HepG2 (cell line): ENCODE results near the gene ZNF683. TPM values are rescaled to one million over a fixed set of nuclear protein-coding genes. Genes with fewer than 3 reads are reported as not detected.

Experiments
- AHDC1 ChIP-seq: sonication (generic); formaldehyde crosslinking; IDR thresholded peaks from 2 replicates; pipeline ENCODE4 v1.5.1; 2020; ENCODE audit warnings: mild to moderate bottlenecking, missing genetic modification reagents, borderline replicate concordance
- BRF2 ChIP-seq: sonication (generic); formaldehyde crosslinking; IDR thresholded peaks from 2 replicates; pipeline ENCODE4 v1.8.1; 2022; ENCODE audit warnings: mild to moderate bottlenecking, missing genetic modification reagents
- CENPX ChIP-seq: sonication (generic); formaldehyde crosslinking; IDR thresholded peaks from 2 replicates; pipeline ENCODE4 v1.9.0; 2021; ENCODE audit warnings: mild to moderate bottlenecking, missing genetic modification reagents, moderate library complexity
- MIER2 ChIP-seq: IDR thresholded peaks from 2 replicates; pipeline ENCODE4 v1.6.1; 2016; ENCODE audit warnings: missing biosample characterization, missing genetic modification reagents
- MYC ChIP-seq: sonication (generic); formaldehyde crosslinking; IDR thresholded peaks from 2 replicates; pipeline ENCODE4 v1.9.0; 2021; ENCODE audit warnings: missing genetic modification reagents, borderline replicate concordance
- RBM39 ChIP-seq: fragments of 200-400 bp; formaldehyde crosslinking; IDR thresholded peaks from one replicate; pipeline ENCODE4 v1.6.1; 2018; ENCODE audit warnings: antibody characterized with exemption, mild to moderate bottlenecking, low read depth, low read length; ENCODE audit not compliant: poor library complexity, severe bottlenecking
- SOX5 ChIP-seq: IDR thresholded peaks from 2 replicates; pipeline ENCODE4 v1.6.1; 2016; ENCODE audit warnings: borderline replicate concordance
- TBX2 ChIP-seq: sonication (generic); formaldehyde crosslinking; IDR thresholded peaks from 2 replicates; pipeline ENCODE4 v1.5.0; 2020; ENCODE audit warnings: missing genetic modification reagents, mild to moderate bottlenecking, borderline replicate concordance
- ZBTB3 ChIP-seq: sonication (generic); formaldehyde crosslinking; IDR thresholded peaks from 2 replicates; pipeline ENCODE4 v1.4.0; 2020; ENCODE audit warnings: low read depth, mild to moderate bottlenecking, moderate library complexity, missing genetic modification reagents, borderline replicate concordance
- ZBTB44 ChIP-seq: sonication (generic); formaldehyde crosslinking; IDR thresholded peaks from 2 replicates; pipeline ENCODE4 v1.4.0; 2020; ENCODE audit warnings: missing genetic modification reagents
- ZFYVE20 ChIP-seq: sonication (generic); formaldehyde crosslinking; IDR thresholded peaks from 2 replicates; pipeline ENCODE4 v1.8.0; 2023; ENCODE audit warnings: low read depth, mild to moderate bottlenecking, moderate library complexity, missing genetic modification reagents, borderline replicate concordance
- ZNF138 ChIP-seq: sonication (generic); formaldehyde crosslinking; IDR thresholded peaks from 2 replicates; pipeline ENCODE4 v1.5.0; 2020; ENCODE audit warnings: mild to moderate bottlenecking, low read depth, missing genetic modification reagents
- ZNF230 ChIP-seq: sonication (generic); formaldehyde crosslinking; IDR thresholded peaks from 2 replicates; pipeline ENCODE4 v1.4.0; 2020; ENCODE audit warnings: mild to moderate bottlenecking, missing genetic modification reagents
- ZNF276 ChIP-seq: sonication (generic); formaldehyde crosslinking; IDR thresholded peaks from 2 replicates; pipeline ENCODE4 v1.4.0; 2020; ENCODE audit warnings: mild to moderate bottlenecking, low read depth, missing genetic modification reagents
- ZNF549 ChIP-seq: sonication (generic); formaldehyde crosslinking; IDR thresholded peaks from 2 replicates; pipeline ENCODE4 v1.5.0; 2020; ENCODE audit warnings: missing genetic modification reagents
- ZNF879 ChIP-seq: sonication (generic); formaldehyde crosslinking; IDR thresholded peaks from 2 replicates; pipeline ENCODE4 v1.8.1; 2023; ENCODE audit warnings: missing genetic modification reagents
- ZSCAN21 ChIP-seq: sonication (generic); formaldehyde crosslinking; IDR thresholded peaks from 2 replicates; pipeline ENCODE4 v1.8.0; 2022; ENCODE audit warnings: mild to moderate bottlenecking, missing genetic modification reagents, moderate library complexity, borderline replicate concordance
- polyA plus RNA-seq, 8 experiments: library from polyadenylated mRNA; depleted of rRNA in 3 of 8; stranded (reverse) in 7 of 8; unstranded in 1 of 8; fragments of >200 nt; fragmentation: Illumina TruSeq in 4 of 8; extraction: Trizol in 4 of 8; gene quantifications; 2 replicates each; pipeline versions ENCODE4 v1.2.1 to v1.2.3, GENCODE V29; 2011 to 2016; ENCODE audit warnings: low read depth in 4 of 8, missing spikeins in 1 of 8, mixed read lengths in 1 of 8; ENCODE audit not compliant: insufficient read depth in 1 of 8
- total RNA-seq, 5 experiments: library from RNA; depleted of rRNA; stranded (reverse); fragments of >200 nt; fragmentation: Illumina TruSeq; extraction: Trizol; gene quantifications; 2 replicates each; pipeline ENCODE4 v1.2.3, GENCODE V29; 2016; ENCODE audit warnings: low read depth in 1 of 5

Gene ZNF683
- total and polyA plus RNA-seq, 2 of the 13 experiments (the other 11 are each of a cell fraction or from before 2014, with no cell fraction given): not detected

- TF ChIP-seq ZNF276 (CRISPR knock-in tag): peak; percentile 55; the same call in 1 of the 2 replicates
- no peak for TF ChIP-seq ZNF879
- peak; percentile 93 for TF ChIP-seq TBX2 (CRISPR knock-in tag)
- TF ChIP-seq BRF2 (CRISPR knock-in tag): 0 out of 2 replicates have a peak, but pooled peaks have one; percentile 39
- no peak for TF ChIP-seq ZFYVE20
- no peak for TF ChIP-seq RBM39
- no peak for TF ChIP-seq CENPX (CRISPR knock-in tag)
- TF ChIP-seq MIER2 (CRISPR knock-in tag): peak; percentile 65
- no peak; the same call in 1 of the 2 replicates for TF ChIP-seq ZSCAN21 (CRISPR knock-in tag)
- TF ChIP-seq AHDC1 (CRISPR knock-in tag): peak; percentile 84; the same call in 1 of the 2 replicates
- TF ChIP-seq ZBTB3 (CRISPR knock-in tag): peak; percentile 93; the same call in 1 of the 2 replicates
- peak; percentile 98 for TF ChIP-seq SOX5 (CRISPR knock-in tag)
- TF ChIP-seq ZBTB44 (CRISPR knock-in tag): peak; percentile 9; the same call in 1 of the 2 replicates
- peak; percentile 63; the same call in 1 of the 2 replicates for TF ChIP-seq MYC (CRISPR knock-in tag)
- TF ChIP-seq ZNF549 (CRISPR knock-in tag): no peak
- no peak for TF ChIP-seq ZNF138 (CRISPR knock-in tag)
- TF ChIP-seq ZNF230 (CRISPR knock-in tag): peak; percentile 64; the same call in 1 of the 2 replicates
Measured at GRCh38 chr1:26350701-26351589, 21.6 kb downstream of the ZNF683 start (continued).
